Stimulated activated CD4-positive, alpha-beta T cell treated with anti-CD3 and anti-CD28 coated beads, Interleukin-1b, Interleukin-23, amount 100 ng/mL, for 4 hours (primary cell): ENCODE measurements around the gene NOX5.

Experiments
- DNase-seq, 2 donors: peaks; one replicate each; pipeline ENCODE4 v3.0.0-alpha.2; 2020; ENCODE audit warnings: low read depth in 2 of 2

Gene NOX5

GRCh38 chr15:69018951-69019350, 4.5 kb downstream of the NOX5 start:
- DNase-seq = no peak

GRCh38 chr15:69021895-69022294, 7.4 kb downstream of the NOX5 start:
- no peak for DNase-seq

DNA sequence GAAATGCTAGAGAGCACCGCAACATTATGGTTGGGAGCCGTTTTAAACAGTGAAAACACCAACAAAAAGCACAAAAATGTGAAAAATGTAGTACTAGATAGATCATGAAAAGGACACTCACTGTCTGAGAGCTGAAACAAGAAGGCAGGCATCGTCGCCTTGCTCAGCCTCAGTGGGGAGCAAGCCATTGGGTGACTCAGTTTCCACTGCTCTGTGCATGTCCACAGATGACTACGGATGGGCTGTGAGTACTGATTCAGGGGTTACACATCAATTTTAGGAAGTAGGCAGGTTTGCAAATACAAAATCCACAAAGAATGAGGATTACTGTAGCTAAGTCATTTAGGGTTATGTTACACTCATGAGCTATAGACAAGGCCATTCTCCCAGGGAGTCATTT, 10.8 kb downstream of the NOX5 start:
- no peak for DNase-seq

DNA sequence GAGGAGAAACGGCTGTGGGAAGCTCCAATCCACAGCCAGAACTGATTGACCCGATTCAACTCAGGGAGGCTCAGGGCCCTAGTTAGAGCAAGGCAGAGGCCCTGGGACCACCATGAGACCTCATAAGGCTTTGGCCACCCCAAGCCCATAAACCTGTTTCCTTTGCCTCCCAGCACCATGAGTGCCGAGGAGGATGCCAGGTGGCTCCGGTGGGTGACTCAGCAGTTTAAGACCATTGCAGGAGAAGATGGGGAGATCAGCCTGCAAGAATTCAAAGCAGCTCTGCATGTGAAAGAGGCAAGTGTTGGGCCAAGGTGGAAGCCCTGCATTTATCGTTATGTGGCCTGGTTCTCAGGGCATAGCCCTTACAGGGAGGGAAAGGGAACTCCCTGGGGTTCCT, 11.9 kb downstream of the NOX5 start:
- no peak for DNase-seq

DNA sequence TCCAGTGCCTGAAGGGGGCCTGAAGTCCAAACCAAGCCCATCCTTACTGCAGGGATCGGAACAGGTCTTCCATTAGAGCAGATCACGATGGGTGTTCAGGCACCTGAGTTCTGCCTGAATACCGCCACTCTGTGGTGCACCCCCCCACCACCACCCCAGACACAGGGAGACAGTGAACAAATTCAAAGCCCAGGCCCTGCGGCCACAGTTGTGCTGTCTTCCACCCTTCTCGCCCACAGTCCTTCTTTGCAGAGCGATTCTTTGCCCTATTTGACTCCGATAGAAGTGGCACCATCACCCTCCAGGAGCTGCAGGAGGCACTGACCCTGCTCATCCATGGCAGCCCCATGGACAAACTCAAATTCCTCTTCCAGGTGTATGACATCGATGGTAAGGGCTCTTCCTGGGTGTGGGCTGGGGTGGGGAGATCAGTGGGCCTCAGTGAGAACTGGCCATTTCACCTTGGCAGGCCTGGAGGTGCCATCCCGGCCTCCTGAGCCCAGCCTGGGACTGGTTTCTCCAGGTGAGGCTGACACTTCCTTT, 13.6 kb downstream of the NOX5 start:
- DNase-seq = no peak

DNA sequence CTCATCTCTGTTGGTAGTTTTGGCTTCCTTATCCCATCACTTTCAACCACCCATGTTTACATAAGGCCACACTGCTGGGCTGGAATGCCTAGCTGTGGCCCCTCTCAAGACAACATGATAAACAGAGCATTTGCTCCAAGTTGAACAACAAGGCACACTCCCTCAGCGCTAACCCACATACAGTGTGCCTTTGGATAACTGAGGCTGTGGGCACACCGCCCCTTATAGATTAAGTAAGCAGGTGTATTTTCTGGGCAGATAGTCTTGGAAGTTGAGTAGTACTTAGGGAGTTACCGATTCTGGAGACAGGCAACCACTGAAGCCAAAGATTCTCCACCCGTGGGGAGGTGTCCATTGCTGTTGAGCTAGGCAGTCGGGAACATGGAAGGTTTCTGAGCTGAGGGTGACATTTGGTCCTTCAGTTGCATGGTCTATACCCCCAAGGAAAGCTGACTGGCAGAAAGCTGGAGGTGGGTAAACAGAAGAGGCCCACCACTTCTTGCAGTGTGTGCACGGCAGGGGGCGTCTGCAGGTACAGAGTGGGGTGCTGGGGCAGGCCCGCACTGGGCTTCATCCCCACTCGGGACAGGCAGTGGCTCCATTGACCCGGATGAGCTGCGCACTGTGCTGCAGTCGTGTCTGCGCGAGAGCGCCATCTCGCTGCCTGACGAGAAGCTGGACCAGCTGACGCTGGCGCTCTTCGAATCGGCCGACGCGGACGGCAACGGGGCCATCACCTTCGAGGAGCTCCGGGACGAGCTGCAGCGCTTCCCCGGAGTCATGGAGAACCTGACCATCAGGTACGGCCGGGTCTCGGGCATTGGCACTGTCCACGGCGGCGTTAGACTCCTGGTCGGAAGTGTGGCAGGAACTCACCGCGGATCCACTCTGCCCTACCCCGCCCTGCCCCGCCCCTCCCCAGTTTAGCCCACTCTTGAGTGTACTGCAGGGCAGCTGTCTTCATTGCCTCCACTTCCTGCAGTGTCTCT, 16.8 kb downstream of the NOX5 start:
- DNase-seq = peak in 1 of 2 donors; percentile 15

GRCh38 chr15:69032031-69032430, 17.5 kb downstream of the NOX5 start:
- DNase-seq = no peak

GRCh38 chr15:69032703-69033373, 18.3 kb downstream of the NOX5 start:
- no peak for DNase-seq

DNA sequence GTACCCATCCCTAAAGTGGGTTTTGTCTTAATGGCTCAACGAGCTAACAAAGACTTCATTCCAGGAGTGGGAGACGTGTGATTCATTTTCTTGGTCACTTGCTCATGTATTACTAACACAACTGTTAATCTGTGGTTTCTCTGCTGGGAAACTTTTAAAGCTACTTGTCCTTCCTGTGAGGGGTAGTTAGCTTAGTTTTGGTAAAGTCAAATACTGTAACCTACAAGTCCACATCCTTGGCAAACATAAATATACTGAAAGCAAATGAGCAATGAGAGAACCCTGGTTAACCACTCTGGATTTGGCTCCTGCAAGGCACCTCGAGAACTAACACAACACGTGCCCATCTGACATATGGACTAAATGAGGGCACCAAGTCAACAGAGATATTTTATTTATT, 19.9 kb downstream of the NOX5 start:
- no peak for DNase-seq

DNA sequence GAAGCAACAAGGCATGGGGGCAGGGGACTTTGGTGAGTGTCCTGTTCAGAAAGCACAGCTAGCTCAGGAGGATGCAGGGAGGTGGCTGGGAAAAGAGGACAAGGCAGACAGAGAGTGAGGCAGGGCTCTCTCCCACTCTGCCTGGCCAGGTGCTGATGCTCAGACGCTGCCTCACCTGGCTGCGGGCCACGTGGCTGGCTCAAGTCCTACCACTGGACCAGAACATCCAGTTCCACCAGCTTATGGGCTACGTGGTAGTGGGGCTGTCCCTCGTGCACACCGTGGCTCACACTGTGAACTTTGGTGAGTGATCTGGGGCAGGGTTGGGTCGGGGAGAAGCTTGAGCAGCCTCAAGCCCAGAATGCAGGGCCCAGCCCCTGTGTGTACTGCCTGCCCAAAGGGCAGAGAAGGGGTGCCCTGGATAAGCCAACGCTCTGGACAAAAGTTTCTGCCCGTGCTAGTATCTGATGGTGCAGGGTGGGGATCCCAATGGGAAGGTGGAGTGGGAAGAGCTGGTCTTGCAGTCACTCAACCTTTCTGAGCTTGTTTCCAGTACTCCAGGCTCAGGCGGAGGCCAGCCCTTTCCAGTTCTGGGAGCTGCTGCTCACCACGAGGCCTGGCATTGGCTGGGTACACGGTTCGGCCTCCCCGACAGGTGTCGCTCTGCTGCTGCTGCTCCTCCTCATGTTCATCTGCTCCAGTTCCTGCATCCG, 20.9 kb downstream of the NOX5 start:
- no peak for DNase-seq

GRCh38 chr15:69035918-69036258, 21.4 kb downstream of the NOX5 start:
- DNase-seq = no peak

- DNase-seq = no peak
Measured at GRCh38 chr15:69036826-69037225, 22.3 kb downstream of the NOX5 start.

DNA sequence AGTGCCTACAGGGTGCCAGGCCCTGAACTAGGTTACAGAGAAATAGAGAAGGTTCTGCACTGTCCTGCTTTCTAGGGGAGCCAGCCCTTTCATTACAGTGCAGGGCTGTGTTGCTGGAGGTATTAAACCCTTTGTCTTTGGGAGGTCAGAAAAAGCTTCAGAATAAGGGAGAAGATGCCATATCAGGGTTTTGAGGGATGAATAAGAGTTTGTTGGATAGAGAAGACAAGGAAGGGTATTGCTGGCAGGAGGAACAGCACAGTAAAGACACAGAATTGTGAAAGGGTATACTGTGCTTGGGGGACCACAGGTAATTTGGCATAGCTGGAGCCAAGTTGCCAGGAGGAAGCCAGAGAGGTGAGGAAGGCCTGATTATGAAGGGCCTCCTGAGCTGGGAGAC, 23.0 kb downstream of the NOX5 start:
- no peak for DNase-seq

DNA sequence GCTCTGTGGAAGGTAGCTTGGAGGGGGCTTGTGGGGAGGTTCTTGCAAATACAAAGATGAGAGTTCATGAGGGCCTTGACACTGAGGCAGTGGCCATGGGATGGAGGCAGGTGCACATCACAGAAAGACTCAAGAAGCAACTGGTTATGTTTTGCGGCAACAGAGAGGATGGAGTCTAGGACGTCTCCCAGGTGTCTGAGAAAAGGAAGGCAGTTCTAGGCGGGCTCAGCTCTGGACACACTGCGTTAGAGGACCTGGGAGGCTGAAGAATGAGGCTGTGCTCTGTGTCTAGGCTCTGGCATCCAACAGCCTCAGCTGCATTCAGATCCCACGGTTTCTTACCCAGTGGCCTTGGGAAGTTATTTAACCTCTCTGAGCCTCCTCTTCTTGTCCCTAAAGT, 23.5 kb downstream of the NOX5 start:
- DNase-seq = no peak

GRCh38 chr15:69038508-69038907, 24.0 kb downstream of the NOX5 start:
- DNase-seq = no peak

DNA sequence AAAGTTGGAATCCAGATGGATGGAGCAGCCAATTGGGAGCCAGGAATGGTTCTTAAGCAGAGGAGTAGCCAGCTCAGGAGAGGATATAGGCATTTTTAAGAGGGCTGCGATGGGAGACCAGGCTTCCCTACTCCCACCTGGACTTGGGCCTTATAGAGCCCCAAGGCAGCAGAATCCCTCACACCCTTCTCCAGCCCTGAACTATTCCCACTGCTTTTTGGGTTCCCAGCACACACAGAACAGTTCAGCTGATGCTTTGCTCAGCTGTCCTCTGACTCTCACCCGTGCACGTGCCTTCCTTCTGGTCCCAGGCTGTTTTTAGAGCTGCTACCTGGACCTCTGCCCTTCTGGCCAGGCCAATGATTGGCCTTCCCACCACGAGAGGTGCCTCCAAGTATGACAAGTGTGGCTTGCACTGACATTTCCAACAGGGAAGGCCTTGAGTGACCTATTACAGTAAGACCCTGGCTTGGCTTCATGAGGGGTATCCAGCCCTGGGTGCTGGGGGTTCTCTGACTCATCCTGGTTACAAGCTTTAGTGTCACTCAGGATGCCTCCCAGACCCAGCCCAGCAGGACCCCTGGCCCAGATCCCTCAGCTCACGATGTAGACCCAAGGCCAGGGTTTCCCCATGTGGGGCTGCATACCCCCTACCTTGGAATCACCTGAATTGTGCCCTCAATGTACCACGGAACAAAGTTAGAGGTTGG, 25.2 kb downstream of the NOX5 start:
- no peak for DNase-seq

GRCh38 chr15:69042531-69042930, 28.0 kb downstream of the NOX5 start:
- DNase-seq = no peak

DNA sequence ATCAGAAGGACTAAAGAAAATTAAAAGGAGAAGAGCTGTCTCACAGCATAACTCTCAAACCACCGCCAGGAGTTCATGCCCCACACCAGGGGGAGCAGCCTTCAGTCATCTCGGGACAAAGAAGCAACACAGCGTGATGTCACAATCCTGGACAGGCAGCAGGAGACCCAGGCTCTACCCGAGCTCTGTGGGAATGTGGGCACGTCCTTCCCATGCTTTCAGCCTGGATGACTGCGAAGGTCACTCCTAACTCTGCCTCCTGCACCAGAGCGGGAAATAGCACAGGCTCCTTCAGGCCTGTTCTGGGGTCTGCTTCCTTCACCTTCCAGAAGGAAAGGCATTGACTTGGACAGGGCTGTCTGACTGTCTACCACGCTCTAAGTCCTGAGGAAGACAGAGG, 31.3 kb downstream of the NOX5 start:
- DNase-seq = no peak

DNA sequence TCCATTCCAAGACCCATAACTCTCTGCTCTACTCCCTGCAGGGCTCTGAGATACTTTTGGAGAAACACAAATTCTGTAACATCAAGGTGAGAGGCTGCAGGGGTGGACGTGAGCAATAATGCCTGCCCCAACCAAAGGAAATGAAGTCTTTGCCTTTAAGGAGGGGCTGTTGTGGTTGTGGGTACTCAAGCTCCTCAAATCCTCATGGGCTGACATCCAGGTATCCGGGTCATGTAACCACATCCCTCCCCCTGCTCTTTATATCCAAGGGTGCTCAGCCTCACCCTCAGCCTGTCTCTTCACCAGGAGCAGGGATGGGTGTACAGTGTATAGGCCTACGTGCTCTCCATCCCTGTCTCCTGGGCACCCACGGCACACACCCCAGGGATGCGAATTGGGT, 32.3 kb downstream of the NOX5 start:
- no peak for DNase-seq

DNA sequence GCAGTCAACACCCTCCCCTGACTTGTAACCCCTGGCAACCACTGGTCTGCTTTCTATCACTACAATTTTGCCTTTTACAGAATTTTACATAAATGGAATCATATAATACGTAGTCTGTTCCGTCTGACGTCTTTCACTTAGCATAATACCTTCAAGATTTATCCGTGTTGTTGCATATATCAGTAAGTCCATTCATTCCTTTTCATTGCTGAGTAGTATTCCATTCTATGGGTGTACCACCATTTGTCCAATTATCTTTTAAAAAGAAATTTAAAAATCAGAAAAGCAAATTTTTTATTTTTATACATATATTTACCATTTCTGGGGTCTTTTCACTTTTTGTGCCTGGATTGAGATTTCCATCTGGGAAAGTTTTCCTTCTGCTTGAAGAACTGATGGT, 35.5 kb downstream of the NOX5 start:
- DNase-seq = no peak

- no peak for DNase-seq
Measured at GRCh38 chr15:69055251-69055650, 40.8 kb downstream of the NOX5 start.

DNA sequence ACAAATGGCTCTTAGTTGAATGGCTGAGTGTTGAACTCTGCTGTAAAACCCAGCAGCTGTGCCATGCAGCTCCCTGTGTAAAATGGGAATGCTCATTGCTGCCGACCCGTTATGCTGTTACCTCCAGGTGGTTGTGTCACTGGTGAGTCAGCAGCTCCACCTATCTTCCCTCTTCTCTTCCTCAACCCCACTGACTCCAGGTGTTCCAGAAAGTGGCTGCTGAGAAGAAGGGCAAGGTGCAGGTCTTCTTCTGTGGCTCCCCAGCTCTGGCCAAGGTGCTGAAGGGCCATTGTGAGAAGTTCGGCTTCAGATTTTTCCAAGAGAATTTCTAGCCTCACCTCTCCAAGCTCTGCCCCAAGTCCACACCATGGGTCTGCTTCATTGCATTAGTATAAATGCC, 41.9 kb downstream of the NOX5 start:
- no peak for DNase-seq
